IMR-90 (cell line): ENCODE results near the gene SCLY. TPM values are rescaled to one million over a fixed set of nuclear protein-coding genes. Genes with fewer than 3 reads are reported as not detected.

Experiments used
- ATAC-seq: fragments of 200-7000 bp; cut with Tn5 transposase; 2 replicates; pipeline ENCODE4 v1.9.1; 2020; ENCODE audit warnings: low read depth, mild to moderate bottlenecking, moderate library complexity
- BruUV-seq: library from RNA; stranded (reverse); fragments of 400-500 nt; replicated peaks from 2 replicates; lab custom pipeline; 2021; lab: Mats Ljungman, UMichigan
- CTCF ChIA-PET: fragments of 300-600 bp; formaldehyde crosslinking; extraction: SDS; loops from one replicate; lab custom pipeline; 2021; ENCODE audit warnings: antibody characterized with exemption; lab: Yijun Ruan, JAX
- POLR2A ChIA-PET: fragments of 300-600 bp; sonication (Branson Sonifier 250); formaldehyde crosslinking; loops from one replicate; lab custom pipeline; 2022; ENCODE audit warnings: antibody characterized with exemption; ENCODE audit not compliant: unreplicated experiment; lab: Charles Lee
- DNase-seq: peaks from one replicate; pipeline ENCODE4 v3.0.0; 2013
- H2AFZ ChIP-seq: replicated peaks from 2 replicates; pipeline ENCODE3; 2013; ENCODE audit warnings: low read length, mild to moderate bottlenecking; ENCODE audit not compliant: poor library complexity
- H2AK5ac ChIP-seq: 2 replicates; pipeline ENCODE4 v1.6.1; 2013; ENCODE audit warnings: low read depth, low read length, inconsistent platforms
- H2AK9ac ChIP-seq: replicated peaks from 2 replicates; pipeline ENCODE3; 2013; ENCODE audit warnings: mild to moderate bottlenecking, low read depth, low read length, moderate library complexity; ENCODE audit not compliant: poor library complexity
- H2BK120ac ChIP-seq: 2 replicates; pipeline ENCODE4 v1.6.1; 2013; ENCODE audit warnings: low read depth, low read length, inconsistent platforms
- H2BK15ac ChIP-seq: 3 replicates; pipeline ENCODE4 v1.6.1; 2013; ENCODE audit warnings: low read depth, low read length, inconsistent platforms
- H2BK20ac ChIP-seq: 2 replicates; pipeline ENCODE4 v1.6.1; 2013; ENCODE audit warnings: low read depth, mild to moderate bottlenecking, inconsistent platforms, low read length, moderate library complexity
- H2BK5ac ChIP-seq: 2 replicates; pipeline ENCODE4 v1.6.1; 2013; ENCODE audit warnings: mild to moderate bottlenecking, low read depth, low read length, inconsistent platforms; ENCODE audit not compliant: poor library complexity, severe bottlenecking
- H3K14ac ChIP-seq: replicated peaks from 2 replicates; pipeline ENCODE4 v1.6.1; 2013; ENCODE audit warnings: low read depth, low read length, inconsistent platforms
- H3K18ac ChIP-seq: 2 replicates; pipeline ENCODE4 v1.6.1; 2013; ENCODE audit warnings: low read depth, low read length, control low read depth
- H3K23ac ChIP-seq: 2 replicates; pipeline ENCODE4 v1.6.1; 2013; ENCODE audit warnings: low read depth, low read length, inconsistent platforms
- H3K27ac ChIP-seq: 2 replicates; pipeline ENCODE4 v1.5.1; 2013; ENCODE audit warnings: mild to moderate bottlenecking, control low read depth, low read length; ENCODE audit not compliant: insufficient read depth
- H3K27me3 ChIP-seq: 2 replicates; pipeline ENCODE4 v1.6.1; 2013; ENCODE audit warnings: low read length; ENCODE audit not compliant: control insufficient read depth, insufficient read depth
- H3K36me3 ChIP-seq: 2 replicates; pipeline ENCODE4 v1.6.1; 2013; ENCODE audit warnings: low read length, mixed read lengths; ENCODE audit not compliant: control insufficient read depth, insufficient read depth
- H3K4ac ChIP-seq: 2 replicates; pipeline ENCODE4 v1.6.1; 2013; ENCODE audit warnings: low read depth, low read length, inconsistent platforms
- H3K4me1 ChIP-seq: 2 replicates; pipeline ENCODE4 v1.6.1; 2013; ENCODE audit warnings: low read length, mixed read lengths; ENCODE audit not compliant: control insufficient read depth, insufficient read depth
- H3K4me2 ChIP-seq: 2 replicates; pipeline ENCODE4 v1.6.1; 2013; ENCODE audit warnings: low read depth, mild to moderate bottlenecking, control low read depth, low read length, moderate library complexity
- H3K4me3 ChIP-seq: 2 replicates; pipeline ENCODE4 v1.5.1; 2013; ENCODE audit warnings: low read depth, mild to moderate bottlenecking, control low read depth, low read length, moderate library complexity; ENCODE audit not compliant: insufficient read depth
- H3K56ac ChIP-seq: 2 replicates; pipeline ENCODE4 v1.6.1; 2013; ENCODE audit warnings: low read length, inconsistent platforms; ENCODE audit not compliant: insufficient read depth; ENCODE audit errors: extremely low read depth
- H3K79me1 ChIP-seq, 2 experiments: 2 replicates each; pipeline ENCODE4 v1.6.1; 2013; ENCODE audit warnings: low read length in 2 of 2, inconsistent platforms in 1 of 2, low read depth in 1 of 2
- H3K9ac ChIP-seq: 2 replicates; pipeline ENCODE4 v1.6.1; 2013; ENCODE audit warnings: low read depth, low read length, control low read depth
- H3K9me1 ChIP-seq: 2 replicates; pipeline ENCODE4 v1.6.1; 2013; ENCODE audit warnings: low read length, inconsistent platforms; ENCODE audit not compliant: insufficient read depth
- H3K9me3 ChIP-seq: 2 replicates; pipeline ENCODE4 v1.6.1; 2013; ENCODE audit warnings: low read length; ENCODE audit not compliant: control insufficient read depth, insufficient read depth
- H4K20me1 ChIP-seq: 2 replicates; pipeline ENCODE4 v1.6.1; 2013; ENCODE audit warnings: low read length, inconsistent platforms; ENCODE audit not compliant: insufficient read depth
- H4K5ac ChIP-seq: 2 replicates; pipeline ENCODE4 v1.6.1; 2013; ENCODE audit warnings: mild to moderate bottlenecking, low read depth, low read length, control low read depth
- H4K8ac ChIP-seq, 2 experiments: 2 replicates each; pipeline ENCODE4 v1.6.1; 2013; ENCODE audit warnings: low read depth in 2 of 2, low read length in 2 of 2, control low read depth in 1 of 2, inconsistent platforms in 1 of 2
- H4K91ac ChIP-seq: 2 replicates; pipeline ENCODE4 v1.6.1; 2013; ENCODE audit warnings: low read depth, low read length, inconsistent platforms; ENCODE audit not compliant: insufficient read depth
- BHLHE40 ChIP-seq: fragments of 150-350 bp; IDR thresholded peaks from 2 replicates; pipeline ENCODE4 v1.6.1; 2016; ENCODE audit warnings: mild to moderate bottlenecking, low read depth, low read length
- CEBPB ChIP-seq: IDR thresholded peaks from 2 replicates; pipeline ENCODE4 v1.6.1; 2012; ENCODE audit warnings: low read depth, low read length, improper control_type of control experiment
- CHD1 ChIP-seq: IDR thresholded peaks from 2 replicates; pipeline ENCODE4 v1.6.1; 2012; ENCODE audit warnings: low read depth, low read length, improper control_type of control experiment
- FOS ChIP-seq: fragments of 150-350 bp; IDR thresholded peaks from 2 replicates; pipeline ENCODE4 v1.6.1; 2016; ENCODE audit warnings: low read depth, low read length
- MAFK ChIP-seq: IDR thresholded peaks from 2 replicates; pipeline ENCODE4 v1.6.1; 2012; ENCODE audit warnings: low read depth, low read length, improper control_type of control experiment
- MXI1 ChIP-seq: IDR thresholded peaks from 2 replicates; pipeline ENCODE4 v1.6.1; 2012; ENCODE audit warnings: low read depth, mild to moderate bottlenecking, low read length, moderate library complexity, borderline replicate concordance
- NFE2L2 ChIP-seq: fragments of 150-350 bp; IDR thresholded peaks from 2 replicates; pipeline ENCODE4 v1.6.1; 2016; ENCODE audit warnings: low read depth, mild to moderate bottlenecking, low read length
- POLR2A ChIP-seq: IDR thresholded peaks from 2 replicates; pipeline ENCODE4 v1.6.1; 2012; ENCODE audit warnings: mild to moderate bottlenecking, low read depth, low read length
- RAD21 ChIP-seq: IDR thresholded peaks from 2 replicates; pipeline ENCODE4 v1.6.1; 2012; ENCODE audit warnings: low read length, improper control_type of control experiment
- RCOR1 ChIP-seq: IDR thresholded peaks from 2 replicates; pipeline ENCODE4 v1.6.1; 2012; ENCODE audit warnings: mild to moderate bottlenecking, low read length, improper control_type of control experiment; ENCODE audit not compliant: insufficient replicate concordance
- RFX5 ChIP-seq: IDR thresholded peaks from 2 replicates; pipeline ENCODE4 v1.8.0; 2012; ENCODE audit warnings: low read depth, mild to moderate bottlenecking, low read length, moderate library complexity
- SMC3 ChIP-seq: fragments of 150-350 bp; IDR thresholded peaks from 2 replicates; pipeline ENCODE4 v1.6.1; 2016; ENCODE audit warnings: low read depth, mild to moderate bottlenecking, antibody characterized with exemption, low read length, moderate library complexity
- WGBS, 2 experiments: methylation state at CpG; one replicate each; pipeline versions ENCODE4 v1.1.5 to v1.1.7; 2013; ENCODE audit warnings: missing lambda C conversion rate in 2 of 2; ENCODE audit not compliant: insufficient read length in 1 of 2; ENCODE audit errors: extremely low coverage in 2 of 2; 5-methylcytosine and 5-hydroxymethylcytosine counted together
- dilution Hi-C: fragments of 300-500 bp; cut with HindIII; formaldehyde crosslinking; loops from one replicate; pipeline ENCODE4 v1.14.3; 2018; ENCODE audit warnings: low sequenced_read_pairs; ENCODE audit not compliant: unreplicated experiment
- in situ Hi-C: fragments of 300-500 bp; cut with MboI; formaldehyde crosslinking; loops from 3 replicates; pipeline ENCODE4 v1.14.3; 2019; ENCODE audit warnings: low sequenced_read_pairs, inconsistent platforms, mixed read lengths
- intact Hi-C: fragments of 100-400 bp; cut with micrococcal nuclease; formaldehyde crosslinking; loops from 2 replicates; pipeline ENCODE4 v1.10.0; 2022
- polyA plus RNA-seq, 3 experiments: library from polyadenylated mRNA; depleted of rRNA; stranded (reverse); fragments of >200 nt; gene quantifications; 2 replicates each; pipeline ENCODE4 v1.2.3, GENCODE V29; 2012; ENCODE audit warnings: low replicate concordance in 1 of 3
- total RNA-seq: library from RNA; depleted of rRNA; stranded (reverse); fragments of >200 nt; gene quantifications from 2 replicates; pipeline ENCODE4 v1.2.3, GENCODE V29; 2012
- TF ChIP-seq, protein P1 (sequence below): conservative IDR thresholded peaks from 2 replicates; pipeline ENCODE4 v1.5.1; 2012; ENCODE audit warnings: mild to moderate bottlenecking, low read depth, low read length, improper control_type of control experiment
- TF ChIP-seq, protein P2 (sequence below): fragments of 150-350 bp; IDR thresholded peaks from 2 replicates; pipeline ENCODE4 v1.6.1; 2017; ENCODE audit warnings: mild to moderate bottlenecking, antibody characterized with exemption, low read length, low read depth
- TF ChIP-seq, protein P3 (sequence below): fragments of 150-350 bp; IDR thresholded peaks from 2 replicates; pipeline ENCODE4 v1.6.1; 2016; ENCODE audit warnings: low read depth, mild to moderate bottlenecking, low read length, moderate library complexity, borderline replicate concordance

SCLY gene
- total and polyA plus RNA-seq, 2 of the 4 experiments (the other 2 are of a cell fraction): 8.6 to 10.5 TPM

DNA sequence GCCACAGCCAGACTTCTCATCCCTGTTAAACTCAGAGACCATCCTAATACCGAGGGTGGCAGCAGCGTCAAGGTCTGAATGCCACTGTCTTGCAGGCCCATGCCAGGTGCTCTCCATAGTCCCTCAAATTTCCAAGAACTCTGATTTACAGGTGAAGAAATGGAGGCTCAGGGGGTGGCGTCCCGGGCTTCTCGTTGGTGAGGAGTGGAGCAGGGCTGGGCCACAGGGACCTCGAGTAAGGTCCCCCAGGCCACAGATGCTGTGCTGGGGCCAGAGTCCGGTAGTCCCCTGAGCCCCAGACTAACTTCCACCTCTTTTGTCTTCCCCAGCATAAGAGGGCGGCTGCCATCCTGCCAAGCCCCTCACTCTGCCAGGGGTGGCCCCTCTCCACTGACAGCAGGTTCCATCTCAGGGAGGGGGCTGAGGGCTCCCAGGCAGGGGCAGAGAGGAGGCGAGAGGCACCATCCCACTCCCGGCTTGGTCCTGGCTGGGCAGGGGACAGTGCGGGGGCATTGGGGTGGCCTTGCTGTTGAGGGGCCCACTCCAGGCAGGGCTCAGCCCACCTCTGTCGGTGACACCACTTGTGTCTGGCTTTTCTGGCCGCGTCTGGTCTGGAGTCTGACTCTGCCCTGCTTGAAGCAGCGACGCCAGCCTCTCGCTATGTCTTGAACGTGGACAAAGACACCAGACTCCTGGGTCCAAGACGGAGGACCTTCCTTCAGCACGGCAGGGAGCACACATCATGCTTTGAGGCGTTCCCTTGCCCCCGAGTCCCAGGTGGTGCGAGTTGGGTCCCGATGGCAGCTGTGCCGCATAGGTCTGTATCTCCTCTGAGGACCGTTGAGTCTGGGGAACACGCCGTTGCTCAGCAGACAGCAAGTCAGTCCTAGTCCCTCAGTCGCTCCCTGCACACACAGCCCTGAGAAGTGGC, 61.8 kb downstream of the SCLY start:
- 72% methylated on average over 17 of the region's 29 CpGs; no CpG with 5 or more reads in 1 of the 2 experiments for WGBS, 2 experiments
- Histone ChIP-seq H3K23ac (no peak overlapping the region), H2AFZ (peak overlapping the region; percentile 41), H2BK120ac (no peak overlapping the region), H4K91ac (no peak overlapping the region), H3K4ac (no peak overlapping the region), H4K8ac (no peak overlapping the region), H3K4me3 (no peak overlapping the region), H3K36me3 (no peaks in the 10 kb centered on the region), H3K56ac (no peak overlapping the region), H3K79me1 (no peaks in the 10 kb centered on the region), H3K9me1 (peaks cover 5% of the 10 kb centered on the region; the same call in 1 of the 2 replicates), H3K4me2 (no peak overlapping the region), H3K14ac (no peak overlapping the region), H3K27ac (no peak overlapping the region), H2BK20ac (no peak overlapping the region), H4K5ac (no peak overlapping the region), H3K9me3 (no peaks in the 10 kb centered on the region), H4K20me1 (no peaks in the 10 kb centered on the region), H2BK15ac (no peak overlapping the region), H2AK9ac (no peak overlapping the region), H3K27me3 (peaks cover 33% of the 10 kb centered on the region), H2AK5ac (no peak overlapping the region), H2BK5ac (no peak overlapping the region), H3K9ac (no peak overlapping the region), H3K18ac (no peak overlapping the region), H3K4me1 (peaks cover 6% of the 10 kb centered on the region)
- in situ Hi-C loops: no loop called here
- ChIA-PET POLR2A (no interaction called here), CTCF (no interaction called here)
- dilution Hi-C loops: no loop called here
- DNase-seq (no peak), ATAC-seq (no peak)
- BruUV-seq: no TSS peak
- intact Hi-C loops: loop anchor here (5.0 kb wide), 1 partner anchor 265 kb away; the partner anchor contains the start of gene RAMP1
- TF ChIP-seq MXI1 (no peak), MAFK (no peak), BHLHE40 (no peak), RCOR1 (no peak), RAD21 (no peak), POLR2A (no peak), SMC3 (no peak), CEBPB (no peak), RFX5 (no peak), NFE2L2 (no peak), CHD1 (no peak), FOS (no peak)
- TF ChIP-seq, protein P1, sequence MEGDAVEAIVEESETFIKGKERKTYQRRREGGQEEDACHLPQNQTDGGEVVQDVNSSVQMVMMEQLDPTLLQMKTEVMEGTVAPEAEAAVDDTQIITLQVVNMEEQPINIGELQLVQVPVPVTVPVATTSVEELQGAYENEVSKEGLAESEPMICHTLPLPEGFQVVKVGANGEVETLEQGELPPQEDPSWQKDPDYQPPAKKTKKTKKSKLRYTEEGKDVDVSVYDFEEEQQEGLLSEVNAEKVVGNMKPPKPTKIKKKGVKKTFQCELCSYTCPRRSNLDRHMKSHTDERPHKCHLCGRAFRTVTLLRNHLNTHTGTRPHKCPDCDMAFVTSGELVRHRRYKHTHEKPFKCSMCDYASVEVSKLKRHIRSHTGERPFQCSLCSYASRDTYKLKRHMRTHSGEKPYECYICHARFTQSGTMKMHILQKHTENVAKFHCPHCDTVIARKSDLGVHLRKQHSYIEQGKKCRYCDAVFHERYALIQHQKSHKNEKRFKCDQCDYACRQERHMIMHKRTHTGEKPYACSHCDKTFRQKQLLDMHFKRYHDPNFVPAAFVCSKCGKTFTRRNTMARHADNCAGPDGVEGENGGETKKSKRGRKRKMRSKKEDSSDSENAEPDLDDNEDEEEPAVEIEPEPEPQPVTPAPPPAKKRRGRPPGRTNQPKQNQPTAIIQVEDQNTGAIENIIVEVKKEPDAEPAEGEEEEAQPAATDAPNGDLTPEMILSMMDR: no peak
- TF ChIP-seq, protein P2, sequence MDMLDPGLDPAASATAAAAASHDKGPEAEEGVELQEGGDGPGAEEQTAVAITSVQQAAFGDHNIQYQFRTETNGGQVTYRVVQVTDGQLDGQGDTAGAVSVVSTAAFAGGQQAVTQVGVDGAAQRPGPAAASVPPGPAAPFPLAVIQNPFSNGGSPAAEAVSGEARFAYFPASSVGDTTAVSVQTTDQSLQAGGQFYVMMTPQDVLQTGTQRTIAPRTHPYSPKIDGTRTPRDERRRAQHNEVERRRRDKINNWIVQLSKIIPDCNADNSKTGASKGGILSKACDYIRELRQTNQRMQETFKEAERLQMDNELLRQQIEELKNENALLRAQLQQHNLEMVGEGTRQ: no peak
- TF ChIP-seq, protein P3, sequence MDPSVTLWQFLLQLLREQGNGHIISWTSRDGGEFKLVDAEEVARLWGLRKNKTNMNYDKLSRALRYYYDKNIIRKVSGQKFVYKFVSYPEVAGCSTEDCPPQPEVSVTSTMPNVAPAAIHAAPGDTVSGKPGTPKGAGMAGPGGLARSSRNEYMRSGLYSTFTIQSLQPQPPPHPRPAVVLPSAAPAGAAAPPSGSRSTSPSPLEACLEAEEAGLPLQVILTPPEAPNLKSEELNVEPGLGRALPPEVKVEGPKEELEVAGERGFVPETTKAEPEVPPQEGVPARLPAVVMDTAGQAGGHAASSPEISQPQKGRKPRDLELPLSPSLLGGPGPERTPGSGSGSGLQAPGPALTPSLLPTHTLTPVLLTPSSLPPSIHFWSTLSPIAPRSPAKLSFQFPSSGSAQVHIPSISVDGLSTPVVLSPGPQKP: no peak
